ENCODE data around the gene TTC21A.

- TF ChIP-seq CTCF (IDR thresholded peaks at IDR 0.05) (no peak), POLR2AphosphoS5 (IDR thresholded peaks at IDR 0.05; ENCODE audit: insufficient read depth in 1 of 2, low read depth in 1 of 2) (no peak)
Observed at GRCh38 chr3:39105687-39106063, 1.8 kb upstream of the TTC21A start.

All from vagina (tissue), 2 donors.